Measurements from ENCODE around the gene PCMT1. TPM values are rescaled to one million over a fixed set of nuclear protein-coding genes. Genes with fewer than 3 reads are reported as not detected.

The PCMT1 gene
- total and polyA plus RNA-seq, 2 of the 4 experiments (the other 2 are of a cell fraction): 101 to 109 TPM

DNA sequence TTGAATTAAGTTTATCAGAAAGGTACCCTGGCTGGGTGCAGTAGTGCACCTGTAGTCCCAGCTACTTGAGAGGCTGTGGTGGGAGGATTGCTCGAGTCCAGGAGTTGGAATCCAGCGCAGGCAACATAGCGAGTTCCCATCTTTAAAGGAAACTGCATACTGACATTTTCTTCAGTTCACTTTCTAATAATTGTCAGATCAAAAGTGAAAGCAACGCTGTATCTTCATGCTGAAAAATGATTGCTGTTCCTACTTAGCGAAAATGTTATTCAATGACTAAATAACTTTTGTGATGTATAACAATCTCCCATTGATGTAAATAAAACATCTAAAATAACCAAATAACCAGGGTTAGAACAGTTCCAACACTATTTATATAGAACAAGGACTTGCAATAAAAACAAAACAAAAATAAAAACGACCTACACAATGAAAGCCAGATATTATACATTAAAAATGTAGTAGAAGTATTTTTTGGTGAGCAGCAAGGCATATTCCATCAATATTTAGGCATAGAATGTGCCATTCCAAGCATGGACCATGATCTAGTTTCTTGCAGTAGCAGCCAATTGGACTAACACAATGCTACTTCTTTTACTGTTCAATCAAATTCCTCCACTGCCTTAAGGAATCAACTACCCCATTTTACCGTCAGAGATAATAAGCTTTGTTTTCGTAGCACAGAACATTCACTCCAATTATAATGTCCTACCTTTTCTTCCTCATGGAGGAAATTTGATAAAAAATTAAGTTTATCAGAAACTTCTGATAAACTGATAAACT is 33.2 kb upstream of the PCMT1 start (continued):
- TF ChIP-seq MAZ (IDR thresholded peaks at IDR 0.05; ENCODE audit: borderline replicate concordance, low read depth, low read length): no peak

DNA sequence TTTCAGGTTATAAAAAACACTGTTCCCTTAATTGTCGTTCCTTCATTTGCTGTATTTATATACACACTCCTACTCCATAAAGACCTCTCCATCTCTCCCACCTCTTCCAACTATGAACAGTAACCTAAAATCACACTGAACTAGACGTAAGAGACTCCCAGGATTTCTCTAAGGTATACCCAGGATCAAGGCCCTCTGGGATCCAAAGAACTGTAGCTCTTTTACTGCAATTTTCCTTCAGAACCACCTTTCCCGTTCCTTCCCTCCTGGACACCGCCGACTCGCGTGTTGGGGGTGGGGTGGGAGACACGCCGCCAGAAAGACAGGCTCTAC is 32.3 kb upstream of the PCMT1 start:
- intact Hi-C loops (cut with micrococcal nuclease): no loop called here

More for the DNA sequence above, 32.3 kb upstream of the PCMT1 start:
- Histone ChIP-seq H3K4ac (ENCODE audit: low read depth, low read length) (peak overlapping the region; percentile 92), H2BK15ac (ENCODE audit: low read depth, low read length) (no peak overlapping the region), H3K9me3 (ENCODE audit: control insufficient read depth, insufficient read depth, low read length) (no peaks in the 10 kb centered on the region), H4K8ac (ENCODE audit: low read depth in 2 of 2, low read length in 2 of 2) (peak overlapping the region; percentile 84 to 89), H2AK5ac (ENCODE audit: low read depth, low read length) (peak overlapping the region; percentile 78), H2AFZ (replicated peaks; ENCODE audit: low read length, poor library complexity) (peak overlapping the region; percentile 99), H2BK5ac (ENCODE audit: low read depth, low read length, poor library complexity, severe bottlenecking) (peak overlapping the region; percentile 93), H3K27me3 (ENCODE audit: control insufficient read depth, insufficient read depth, low read length) (no peaks in the 10 kb centered on the region), H3K4me1 (ENCODE audit: control insufficient read depth, insufficient read depth, low read length) (peaks cover 2% of the 10 kb centered on the region; the same call in 1 of the 2 replicates), H4K5ac (ENCODE audit: low read depth, low read length) (peak overlapping the region; percentile 61), H3K9me1 (ENCODE audit: insufficient read depth, low read length) (peaks cover 3% of the 10 kb centered on the region; the same call in 1 of the 2 replicates), H3K4me3 (ENCODE audit: insufficient read depth, low read depth, low read length) (peak overlapping the region; percentile 86), H2AK9ac (replicated peaks; ENCODE audit: low read depth, low read length, poor library complexity) (peak overlapping the region; percentile 100), H3K18ac (ENCODE audit: low read depth, low read length) (0 out of 2 replicates have a peak overlapping the region, but pooled peaks have one; percentile 8), H2BK20ac (ENCODE audit: low read depth, low read length) (no peak overlapping the region), H2BK120ac (ENCODE audit: low read depth, low read length) (peak overlapping the region; percentile 63), H3K56ac (ENCODE audit: extremely low read depth, insufficient read depth, low read length) (peak overlapping the region; percentile 83), H3K79me1 (ENCODE audit: low read depth in 1 of 2, low read length in 2 of 2) (peaks cover 8 to 14% of the 10 kb centered on the region in 2 experiments; a peak in 2 of 4 replicates), H3K9ac (ENCODE audit: low read depth, low read length) (peak overlapping the region; percentile 82), H3K23ac (ENCODE audit: low read depth, low read length) (peak overlapping the region; percentile 99), H3K14ac (replicated peaks; ENCODE audit: low read depth, low read length) (peak overlapping the region; percentile 95), H3K4me2 (ENCODE audit: low read depth, low read length) (peak overlapping the region; percentile 85), H3K27ac (ENCODE audit: insufficient read depth, low read length) (peak overlapping the region; percentile 99), H3K36me3 (ENCODE audit: control insufficient read depth, insufficient read depth, low read length) (peaks cover 2% of the 10 kb centered on the region; the same call in 1 of the 2 replicates), H4K91ac (ENCODE audit: insufficient read depth, low read depth, low read length) (peak overlapping the region; percentile 74), H4K20me1 (ENCODE audit: insufficient read depth, low read length) (peaks cover 9% of the 10 kb centered on the region; the same call in 1 of the 2 replicates)
- ChIA-PET CTCF (no interaction called here), POLR2A (ENCODE audit: unreplicated experiment) (interaction anchor here (0.7 kb wide), 1 partner anchor 20 kb away, joined by 10 read pairs; no protein-coding TSS in a partner anchor)
- dilution Hi-C loops (cut with HindIII; ENCODE audit: low sequenced_read_pairs, unreplicated experiment): no loop called here
- no TSS peak for BruUV-seq (replicated peaks)
- in situ Hi-C loops (cut with MboI; ENCODE audit: low sequenced_read_pairs): no loop called here
- 0% methylated on average over 2 of the region's 9 CpGs; no CpG with 5 or more reads in 1 of the 2 experiments for WGBS, 2 experiments (ENCODE audit: extremely low coverage in 2 of 2, insufficient read length in 1 of 2)
- no peak for TF ChIP-seq RAD21 (IDR thresholded peaks at IDR 0.05; ENCODE audit: low read length)
- TF ChIP-seq MXI1 (IDR thresholded peaks at IDR 0.05; ENCODE audit: borderline replicate concordance, low read depth, low read length): peak; percentile 70; the same call in 1 of the 2 replicates
- no peak for TF ChIP-seq FOS (IDR thresholded peaks at IDR 0.05; ENCODE audit: low read depth, low read length)
- DNase-seq (no peak), ATAC-seq (ENCODE audit: low read depth) (peak; percentile 2; the same call in 1 of the 2 replicates)
